ENCODE measurements around the gene MLLT3. TPM values are rescaled to one million over a fixed set of nuclear protein-coding genes. Genes with fewer than 3 reads are reported as not detected.
"Not testable (repeated sequence)": the region's sequence is repeated elsewhere in the genome, so short reads cannot be mapped to it uniquely, and the experiment has no call there.

The MLLT3 gene
- total RNA-seq: 100 to 1,000 TPM; 112 to 114 TPM

DNA sequence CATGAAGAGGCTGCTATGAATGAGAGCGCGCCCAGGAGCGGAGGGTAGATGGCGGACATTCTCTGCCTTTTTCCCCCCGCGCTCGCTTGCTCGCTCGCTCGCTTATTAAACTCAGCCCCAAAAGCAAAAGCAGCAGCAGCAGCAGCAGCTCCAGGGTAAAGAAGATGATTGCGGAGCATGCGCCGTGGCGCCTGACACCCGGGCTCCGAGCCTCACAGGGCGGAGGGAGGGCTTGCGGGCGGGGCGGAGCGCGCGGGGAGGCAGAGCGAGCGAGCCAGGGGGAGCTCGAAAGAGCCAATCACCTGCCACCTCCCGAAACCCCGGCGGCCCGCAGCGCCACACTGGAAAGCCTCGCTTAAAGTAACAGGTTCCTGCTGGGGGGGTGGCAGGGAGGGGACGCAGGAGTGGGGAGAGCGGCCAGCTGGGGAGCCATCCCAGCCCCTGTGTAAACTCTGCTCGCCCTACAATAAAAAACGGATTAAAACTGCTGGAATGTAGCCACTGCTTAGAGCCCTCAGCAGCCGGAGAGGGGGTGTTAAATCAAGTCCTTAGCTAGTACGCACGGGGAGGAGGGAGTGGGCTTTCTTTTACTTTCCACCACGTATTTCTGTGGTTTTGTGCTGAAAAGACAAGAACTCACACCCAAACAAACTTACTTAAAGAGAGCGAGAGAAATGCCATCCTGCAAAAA is at the start of gene MLLT3:
Gene MLLT3, minus strand, starts transcription at position 170 of the 691 bp plus-strand sequence.
- Mint-ChIP-seq H3K27ac (peak within 1 kb of the TSS; percentile 94), H3K4me1 (ENCODE audit: low read depth) (peaks cover 39% of the 10 kb centered on the region), H3K36me3 (ENCODE audit: low read depth) (peaks cover 39% of the 10 kb centered on the region), H3K27me3 (ENCODE audit: low read depth) (peaks cover under 1% of the 10 kb centered on the region), H3K4me3 (peak within 1 kb of the TSS; percentile 94), H3K9me3 (ENCODE audit: insufficient read depth) (no peaks in the 10 kb centered on the region)
- CTCF ChIA-PET: interaction anchor here (0.6 to 6.6 kb wide), 33 partner anchors 12 to 698 kb away, joined by 3 to 115 read pairs (median 4); partner anchors contain the start of gene FOCAD
- peak; percentile 84 for ATAC-seq
- peak; percentile 98 for DNase-seq
- POLR2A ChIA-PET: interaction anchor here (0.6 to 2.4 kb wide), 38 partner anchors 8 to 624 kb away, joined by 3 to 27 read pairs (median 4); partner anchors contain the start of genes FOCAD and HACD4

DNA sequence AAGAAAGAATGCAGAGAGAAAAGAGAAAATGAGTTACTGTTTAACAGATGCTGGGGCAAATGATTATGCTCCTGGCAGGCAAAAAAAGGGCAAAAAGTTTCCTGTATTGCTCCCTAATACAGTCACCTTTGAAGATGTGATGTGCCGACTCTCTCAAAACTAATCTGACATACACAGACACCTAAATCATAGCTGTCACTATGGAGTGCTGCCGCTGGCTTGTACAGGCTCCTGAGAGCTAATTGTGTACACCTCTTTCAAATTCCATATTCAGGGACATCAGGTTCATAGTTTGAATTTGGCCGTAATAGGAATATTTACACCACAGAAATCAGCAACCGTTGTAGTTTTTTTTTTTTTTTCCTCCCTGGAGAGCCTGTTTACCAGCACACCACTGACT is 49.3 kb upstream of the MLLT3 start:
- Mint-ChIP-seq H3K36me3 (ENCODE audit: low read depth) (peaks cover 10% of the 10 kb centered on the region), H3K4me3 (no peak overlapping the region), H3K9me3 (ENCODE audit: insufficient read depth) (peaks cover 9% of the 10 kb centered on the region), H3K27me3 (ENCODE audit: low read depth) (no peaks in the 10 kb centered on the region), H3K27ac (no peak overlapping the region), H3K4me1 (ENCODE audit: low read depth) (no peaks in the 10 kb centered on the region)
- POLR2A ChIA-PET: no interaction called here
- no peak for ATAC-seq
- no peak for DNase-seq
- CTCF ChIA-PET: interaction anchor here (0.6 to 0.7 kb wide), 3 partner anchors 8 to 165 kb away, joined by 3 read pairs; partner anchors contain the start of gene MLLT3

DNA sequence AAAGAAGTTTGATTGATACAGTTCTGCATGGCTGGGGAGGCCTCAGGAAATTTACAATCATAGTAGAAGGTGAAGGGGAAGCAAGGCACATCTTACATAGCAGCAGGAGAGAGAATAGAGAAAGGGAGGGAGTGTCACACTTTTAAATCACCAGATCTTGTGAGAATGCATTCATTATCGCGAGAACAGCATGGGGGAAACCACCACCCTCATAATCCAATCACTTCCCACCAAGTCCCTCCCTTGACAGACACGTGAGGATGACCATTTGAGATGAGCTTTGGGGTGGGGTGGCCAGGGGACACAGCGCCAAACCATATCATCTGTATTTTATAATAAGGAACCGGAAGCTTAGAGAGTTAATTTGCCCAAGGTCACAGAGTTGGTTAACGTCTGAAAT is 48.1 kb upstream of the MLLT3 start:
- Mint-ChIP-seq H3K4me3 (no peak overlapping the region), H3K9me3 (ENCODE audit: insufficient read depth) (peaks cover 5% of the 10 kb centered on the region), H3K27me3 (ENCODE audit: low read depth) (no peaks in the 10 kb centered on the region), H3K4me1 (ENCODE audit: low read depth) (no peaks in the 10 kb centered on the region), H3K36me3 (ENCODE audit: low read depth) (peaks cover 2% of the 10 kb centered on the region), H3K27ac (no peak overlapping the region)
- ChIA-PET POLR2A (no interaction called here), CTCF (no interaction called here)
- ATAC-seq (no peak), DNase-seq (no peak)

DNA sequence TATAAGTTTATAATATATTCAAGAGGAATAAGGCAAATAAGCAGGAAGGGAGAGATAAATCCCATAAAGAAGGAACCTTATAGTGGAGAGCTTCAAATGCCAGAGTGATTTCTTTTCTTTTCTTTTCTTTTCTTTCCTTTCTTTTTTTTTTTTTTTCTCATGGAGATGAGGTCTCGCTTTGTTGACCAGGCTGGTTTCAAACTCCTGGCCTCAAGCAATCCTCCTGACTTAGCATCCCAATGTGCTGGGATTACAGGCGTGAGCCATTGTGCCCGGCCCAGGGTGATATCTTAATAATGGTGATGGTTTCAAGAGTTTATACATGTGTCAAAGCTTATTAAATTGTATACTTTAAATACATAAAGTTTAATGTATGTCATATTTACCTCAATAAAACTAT is 42.2 kb upstream of the MLLT3 start:
- no peaks in the 10 kb centered on the region for H3K4me1 Mint-ChIP-seq (ENCODE audit: low read depth)
- H3K9me3 Mint-ChIP-seq (ENCODE audit: insufficient read depth): no peaks in the 10 kb centered on the region
- ChIA-PET CTCF (no interaction called here), POLR2A (no interaction called here)
- DNase-seq: no peak
- no peak for ATAC-seq
- no peak overlapping the region for H3K27ac Mint-ChIP-seq
- no peak overlapping the region for H3K4me3 Mint-ChIP-seq
- H3K36me3 Mint-ChIP-seq (ENCODE audit: low read depth): no peaks in the 10 kb centered on the region
- peaks cover 7% of the 10 kb centered on the region for H3K27me3 Mint-ChIP-seq (ENCODE audit: low read depth)

DNA sequence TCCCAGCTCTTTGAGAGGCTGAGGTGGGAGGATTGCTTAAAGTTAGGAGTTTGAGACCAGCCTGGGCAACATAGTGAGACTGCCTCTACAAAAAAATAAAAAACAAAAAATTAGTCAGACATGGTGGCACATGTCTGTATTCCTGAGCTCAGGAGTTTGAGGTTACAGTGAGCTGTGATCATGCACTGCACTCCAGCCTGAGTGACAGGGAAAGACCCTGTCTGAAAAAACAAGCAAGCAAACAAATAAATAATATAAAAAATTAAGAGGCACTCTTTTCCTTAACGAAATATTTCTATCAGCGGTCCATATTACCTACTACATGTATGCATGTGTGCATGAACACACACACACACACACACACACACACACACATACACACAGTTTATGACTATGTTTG is 40.8 kb upstream of the MLLT3 start:
- CTCF ChIA-PET: no interaction called here
- Mint-ChIP-seq H3K4me1 (ENCODE audit: low read depth) (no peaks in the 10 kb centered on the region), H3K4me3 (no peak overlapping the region), H3K9me3 (ENCODE audit: insufficient read depth) (no peaks in the 10 kb centered on the region), H3K27ac (no peak overlapping the region), H3K27me3 (ENCODE audit: low read depth) (peaks cover 7% of the 10 kb centered on the region), H3K36me3 (ENCODE audit: low read depth) (no peaks in the 10 kb centered on the region)
- DNase-seq: no peak
- POLR2A ChIA-PET: interaction anchor here (0.5 kb wide), 1 partner anchor 208 kb away, joined by 3 read pairs; no protein-coding TSS in a partner anchor
- no peak for ATAC-seq

DNA sequence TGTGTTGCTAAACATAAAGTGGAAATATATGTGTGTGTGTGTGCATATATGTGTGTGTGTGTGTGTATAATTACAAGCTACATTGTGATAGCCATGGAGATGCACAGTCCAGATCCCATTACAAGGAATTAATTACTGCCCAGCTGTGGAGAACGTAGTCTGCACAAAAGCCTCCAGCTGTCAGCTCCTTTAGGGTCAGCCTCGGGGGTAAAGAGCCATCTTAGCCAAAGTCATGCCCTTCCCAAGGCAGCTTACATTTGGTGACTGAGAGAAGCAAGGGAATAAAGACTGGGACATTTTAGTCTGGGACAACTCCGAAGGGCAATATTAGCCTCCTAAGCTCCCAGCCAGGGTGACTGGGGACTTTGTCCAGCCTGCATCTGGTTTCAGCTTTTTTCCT is 39.9 kb upstream of the MLLT3 start:
- ChIA-PET CTCF (no interaction called here), POLR2A (interaction anchor here (0.7 kb wide), 1 partner anchor 94 kb away, joined by 3 read pairs; no protein-coding TSS in a partner anchor)
- no peaks in the 10 kb centered on the region for H3K36me3 Mint-ChIP-seq (ENCODE audit: low read depth)
- H3K4me1 Mint-ChIP-seq (ENCODE audit: low read depth): no peaks in the 10 kb centered on the region
- H3K9me3 Mint-ChIP-seq (ENCODE audit: insufficient read depth): no peaks in the 10 kb centered on the region
- DNase-seq: no peak
- no peak overlapping the region for H3K4me3 Mint-ChIP-seq
- no peak overlapping the region for H3K27ac Mint-ChIP-seq
- peaks cover 7% of the 10 kb centered on the region for H3K27me3 Mint-ChIP-seq (ENCODE audit: low read depth)
- ATAC-seq: no peak

DNA sequence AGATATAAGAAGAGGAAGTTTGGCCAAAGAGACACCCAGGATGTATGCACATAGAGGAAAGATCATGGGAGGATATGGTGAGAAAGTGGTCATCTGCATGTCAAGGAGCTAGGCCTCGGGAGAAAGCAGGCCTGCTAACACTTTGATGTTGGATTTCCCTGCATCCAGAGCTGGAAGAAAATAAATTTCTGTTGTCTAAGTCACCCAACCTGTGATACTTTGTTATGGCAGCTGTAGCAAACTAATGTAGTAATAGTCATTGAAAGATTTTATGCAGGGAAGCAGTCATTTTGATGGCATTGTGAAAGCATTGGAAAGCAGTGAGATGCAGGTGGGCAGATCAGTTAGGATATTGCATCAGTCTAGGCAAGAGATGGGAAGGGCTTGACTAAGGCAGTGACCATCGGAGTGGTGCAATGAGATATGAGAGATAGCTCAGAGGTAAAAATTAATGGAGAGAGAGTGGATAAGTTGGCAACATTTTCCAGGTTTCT is 37.2 kb upstream of the MLLT3 start:
- no peaks in the 10 kb centered on the region for H3K36me3 Mint-ChIP-seq (ENCODE audit: low read depth)
- H3K4me1 Mint-ChIP-seq (ENCODE audit: low read depth): no peaks in the 10 kb centered on the region
- H3K9me3 Mint-ChIP-seq (ENCODE audit: insufficient read depth): no peaks in the 10 kb centered on the region
- CTCF ChIA-PET: no interaction called here
- H3K27ac Mint-ChIP-seq: no peak overlapping the region
- H3K27me3 Mint-ChIP-seq (ENCODE audit: low read depth): peaks cover 9% of the 10 kb centered on the region
- H3K4me3 Mint-ChIP-seq: no peak overlapping the region
- no peak for ATAC-seq
- POLR2A ChIA-PET: interaction anchor here (1.5 kb wide), 1 partner anchor 25 kb away, joined by 4 read pairs; the partner anchor contains the start of gene FOCAD
- no peak for DNase-seq

DNA sequence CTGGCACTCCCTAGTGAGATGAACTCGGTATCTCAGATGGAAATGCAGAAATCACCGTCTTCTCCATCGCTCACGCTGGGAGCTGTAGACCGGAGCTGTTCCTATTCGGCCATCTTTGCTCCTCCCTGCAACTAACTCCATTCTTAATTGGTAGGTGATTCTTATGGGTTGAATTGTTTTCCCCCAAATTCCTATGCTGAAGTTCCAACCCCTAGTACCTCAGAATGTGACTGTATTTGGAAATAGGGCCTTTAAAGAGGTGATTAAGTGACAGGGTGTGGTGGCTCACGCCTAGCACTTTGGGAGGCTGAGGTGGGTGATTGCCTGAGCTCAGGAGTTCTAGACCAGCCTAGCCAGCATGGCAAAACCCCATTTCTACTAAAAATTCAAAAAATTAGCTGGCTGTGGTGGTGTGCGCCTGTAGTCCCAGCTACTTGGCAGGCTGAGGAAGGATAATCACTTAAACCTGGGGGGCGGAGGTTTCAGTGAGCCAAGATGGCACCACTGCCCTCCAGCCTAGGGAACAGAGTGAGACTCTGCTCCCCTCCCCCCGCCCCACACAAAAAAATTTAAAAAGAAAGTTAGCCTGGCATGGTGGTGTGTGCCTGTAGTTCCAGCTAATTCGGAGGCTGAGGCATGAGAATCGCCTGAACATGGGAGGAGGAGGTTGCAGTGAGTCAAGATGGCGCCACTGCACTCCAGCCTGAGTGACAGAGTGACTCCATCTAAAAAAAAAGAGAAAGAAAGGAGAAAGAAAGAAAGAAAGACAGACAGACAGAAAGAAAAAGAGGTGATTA is 36.6 kb upstream of the MLLT3 start:
- peak; percentile 63 for ATAC-seq
- DNase-seq: no peak
- Mint-ChIP-seq H3K4me3 (no peak overlapping the region), H3K27ac (peak overlapping the region; percentile 74), H3K4me1 (ENCODE audit: low read depth) (no peaks in the 10 kb centered on the region), H3K27me3 (ENCODE audit: low read depth) (peaks cover 9% of the 10 kb centered on the region), H3K36me3 (ENCODE audit: low read depth) (no peaks in the 10 kb centered on the region), H3K9me3 (ENCODE audit: insufficient read depth) (no peaks in the 10 kb centered on the region)
- CTCF ChIA-PET: interaction anchor here (1.1 to 1.3 kb wide), 2 partner anchors 26 to 35 kb away, joined by 3 read pairs; no protein-coding TSS in a partner anchor
- POLR2A ChIA-PET: interaction anchor here (1.5 kb wide), 1 partner anchor 25 kb away, joined by 4 read pairs; the partner anchor contains the start of gene FOCAD

DNA sequence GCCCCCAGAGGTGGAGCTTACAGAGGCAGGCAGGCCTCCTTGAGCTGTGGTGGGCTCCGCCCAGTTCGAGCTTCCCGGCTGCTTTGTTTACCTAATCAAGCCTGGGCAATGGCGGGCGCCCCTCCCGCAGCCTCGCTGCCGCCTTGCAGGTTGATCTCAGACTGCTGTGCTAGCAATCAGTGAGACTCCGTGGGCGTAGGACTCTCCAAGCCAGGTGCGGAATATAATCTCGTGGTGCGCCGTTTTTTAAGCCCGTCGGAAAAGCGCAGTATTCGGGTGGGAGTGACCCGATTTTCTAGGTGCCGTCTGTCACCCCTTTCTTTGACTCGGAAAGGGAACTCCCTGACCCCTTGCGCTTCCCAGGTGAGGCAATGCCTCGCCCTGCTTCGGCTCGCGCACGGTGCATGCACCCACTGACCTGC is 36.0 kb upstream of the MLLT3 start:
- H3K4me3 Mint-ChIP-seq; H3K27me3 Mint-ChIP-seq (ENCODE audit: low read depth); H3K9me3 Mint-ChIP-seq (ENCODE audit: insufficient read depth); H3K36me3 Mint-ChIP-seq (ENCODE audit: low read depth); ATAC-seq; H3K4me1 Mint-ChIP-seq (ENCODE audit: low read depth): not testable (repeated sequence)
- H3K27ac Mint-ChIP-seq: peak overlapping the region; percentile 74
- ChIA-PET POLR2A (interaction anchor here (1.5 kb wide), 1 partner anchor 26 kb away, joined by 4 read pairs; the partner anchor contains the start of gene FOCAD), CTCF (interaction anchor here (1.1 to 1.3 kb wide), 2 partner anchors 27 to 34 kb away, joined by 3 read pairs; no protein-coding TSS in a partner anchor)
- peak; percentile 35 for DNase-seq

DNA sequence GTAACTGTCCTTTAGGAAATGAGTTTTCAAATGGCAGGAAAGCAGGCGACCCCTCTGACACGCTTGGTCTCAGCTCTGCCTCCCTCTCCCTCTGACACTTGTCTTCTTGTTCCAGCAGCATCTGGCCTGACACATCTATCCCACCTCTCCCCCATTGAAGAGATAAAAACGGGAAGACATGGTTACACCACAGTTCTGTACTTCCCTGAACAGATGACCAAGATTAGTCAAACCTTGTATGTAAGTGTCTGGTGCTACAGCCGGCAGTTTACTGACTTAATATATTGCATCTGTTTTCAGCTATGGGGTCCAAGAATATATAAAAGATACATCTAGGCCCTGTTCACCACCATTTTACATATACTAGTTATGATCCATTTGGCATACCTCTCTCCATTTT is 29.6 kb upstream of the MLLT3 start:
- Mint-ChIP-seq H3K9me3 (ENCODE audit: insufficient read depth) (no peaks in the 10 kb centered on the region), H3K27me3 (ENCODE audit: low read depth) (peaks cover 8% of the 10 kb centered on the region), H3K4me1 (ENCODE audit: low read depth) (no peaks in the 10 kb centered on the region), H3K36me3 (ENCODE audit: low read depth) (no peaks in the 10 kb centered on the region), H3K27ac (no peak overlapping the region), H3K4me3 (no peak overlapping the region)
- CTCF ChIA-PET: no interaction called here
- ATAC-seq (no peak), DNase-seq (no peak)
- POLR2A ChIA-PET: interaction anchor here (0.6 kb wide), 1 partner anchor 839 kb away, joined by 4 read pairs; no protein-coding TSS in a partner anchor

DNA sequence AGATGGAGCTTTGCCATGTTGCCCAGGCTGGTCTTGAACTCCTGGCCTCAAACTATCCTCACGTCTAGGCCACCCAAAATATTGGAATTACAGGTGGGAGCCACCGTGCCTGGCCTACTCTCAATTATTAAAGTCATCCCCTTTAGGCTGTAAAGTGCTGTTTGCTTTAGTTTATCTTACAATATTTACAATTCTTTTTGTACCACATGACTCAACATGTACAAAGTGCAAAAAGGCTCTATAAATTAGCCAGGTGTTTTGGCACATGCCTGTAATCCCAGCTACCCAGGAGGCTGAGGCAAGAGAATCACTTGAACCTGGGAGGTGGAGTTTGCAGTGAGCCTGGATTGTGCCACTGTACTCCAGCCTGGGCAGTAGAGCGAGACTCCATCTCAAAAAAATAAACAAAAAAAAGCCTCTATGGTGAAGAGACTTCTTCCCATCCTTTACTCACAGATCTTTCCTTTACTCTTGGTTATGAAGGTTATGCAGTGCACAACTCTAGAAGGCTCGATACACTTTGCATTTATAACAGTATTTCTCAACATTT is 28.5 kb upstream of the MLLT3 start:
- Mint-ChIP-seq H3K4me1 (ENCODE audit: low read depth) (no peaks in the 10 kb centered on the region), H3K9me3 (ENCODE audit: insufficient read depth) (no peaks in the 10 kb centered on the region), H3K27ac (no peak overlapping the region), H3K27me3 (ENCODE audit: low read depth) (peaks cover 9% of the 10 kb centered on the region), H3K4me3 (no peak overlapping the region), H3K36me3 (ENCODE audit: low read depth) (no peaks in the 10 kb centered on the region)
- POLR2A ChIA-PET: no interaction called here
- CTCF ChIA-PET: interaction anchor here (1.1 kb wide), 1 partner anchor 290 kb away, joined by 3 read pairs; no protein-coding TSS in a partner anchor
- DNase-seq (no peak), ATAC-seq (no peak)
